ENCODE results near the gene KLC1.

- TF ChIP-seq CTCF (conservative IDR thresholded peaks at IDR 0.05; ENCODE audit: low read depth, low read length) (no peak), EZH2 (IDR thresholded peaks at IDR 0.05; ENCODE audit: borderline replicate concordance, low read depth, low read length, poor library complexity, severe bottlenecking) (no peak)
Observed at GRCh38 chr14:103702095-103702494, 73.1 kb downstream of the KLC1 start.
